ENCODE results near the gene CCL13.

The CCL13 gene

GRCh38 chr17:34341916-34342315, 14.4 kb upstream of the CCL13 start:
- ChIA-PET POLR2A (no interaction called here), CTCF (no interaction called here)
- no peak for DNase-seq (ENCODE audit: extremely low spot score)
- TF ChIP-seq ARNT (IDR thresholded peaks at IDR 0.05) (no peak), SUZ12 (IDR thresholded peaks at IDR 0.05) (no peak), FOXA1 (IDR thresholded peaks at IDR 0.05) (no peak), FOXM1 (IDR thresholded peaks at IDR 0.05; ENCODE audit: borderline replicate concordance) (no peak), L3MBTL2 (conservative IDR thresholded peaks at IDR 0.05) (no peak), LEF1 (IDR thresholded peaks at IDR 0.05; ENCODE audit: borderline replicate concordance) (no peak), SP1 (IDR thresholded peaks at IDR 0.05) (no peak), PKNOX1 (IDR thresholded peaks at IDR 0.05) (no peak), ZNF384 (IDR thresholded peaks at IDR 0.05) (no peak), ELF4 (IDR thresholded peaks at IDR 0.05) (no peak), NFRKB (IDR thresholded peaks at IDR 0.05) (no peak), TARDBP (IDR thresholded peaks at IDR 0.05) (no peak), HDGF (IDR thresholded peaks at IDR 0.05; ENCODE audit: borderline replicate concordance) (no peak), FOXK2 (IDR thresholded peaks at IDR 0.05) (no peak), CTBP1 (IDR thresholded peaks at IDR 0.05; ENCODE audit: borderline replicate concordance) (no peak)

GRCh38 chr17:34347063-34347462, 9.2 kb upstream of the CCL13 start:
- no peak for DNase-seq (ENCODE audit: extremely low spot score)
- TF ChIP-seq SUZ12 (IDR thresholded peaks at IDR 0.05) (no peak), ELF4 (IDR thresholded peaks at IDR 0.05) (no peak), CTBP1 (IDR thresholded peaks at IDR 0.05; ENCODE audit: borderline replicate concordance) (no peak), SP1 (IDR thresholded peaks at IDR 0.05) (no peak), TARDBP (IDR thresholded peaks at IDR 0.05) (no peak), ZNF384 (IDR thresholded peaks at IDR 0.05) (no peak), HDGF (IDR thresholded peaks at IDR 0.05; ENCODE audit: borderline replicate concordance) (no peak)
- CTCF ChIA-PET, result no interaction called here
- POLR2A ChIA-PET, result no interaction called here

GRCh38 chr17:34349751-34350150, 6.5 kb upstream of the CCL13 start:
- ChIA-PET CTCF (interaction anchor here (1.8 kb wide), 1 partner anchor 12 kb away, joined by 4 read pairs; no protein-coding TSS in a partner anchor), POLR2A (no interaction called here)
- no peak for DNase-seq (ENCODE audit: extremely low spot score)
- no peak for TF ChIP-seq PKNOX1 (IDR thresholded peaks at IDR 0.05)
- no peak for TF ChIP-seq CTBP1 (IDR thresholded peaks at IDR 0.05; ENCODE audit: borderline replicate concordance)
- no peak for TF ChIP-seq SP1 (IDR thresholded peaks at IDR 0.05)
- TF ChIP-seq TARDBP (IDR thresholded peaks at IDR 0.05), result no peak
- no peak for TF ChIP-seq ELF4 (IDR thresholded peaks at IDR 0.05)
- TF ChIP-seq ARNT (IDR thresholded peaks at IDR 0.05), result no peak
- TF ChIP-seq L3MBTL2 (conservative IDR thresholded peaks at IDR 0.05), result no peak
- TF ChIP-seq HDGF (IDR thresholded peaks at IDR 0.05; ENCODE audit: borderline replicate concordance), result no peak
- no peak for TF ChIP-seq FOXK2 (IDR thresholded peaks at IDR 0.05)
- TF ChIP-seq NFRKB (IDR thresholded peaks at IDR 0.05), result no peak
- no peak for TF ChIP-seq LEF1 (IDR thresholded peaks at IDR 0.05; ENCODE audit: borderline replicate concordance)
- TF ChIP-seq FOXM1 (IDR thresholded peaks at IDR 0.05; ENCODE audit: borderline replicate concordance), result no peak
- TF ChIP-seq BHLHE40 (IDR thresholded peaks at IDR 0.05; ENCODE audit: borderline replicate concordance), result no peak
- TF ChIP-seq SUZ12 (IDR thresholded peaks at IDR 0.05), result no peak
- no peak for TF ChIP-seq FOXA1 (IDR thresholded peaks at IDR 0.05)
- no peak for TF ChIP-seq ZNF384 (IDR thresholded peaks at IDR 0.05)

GRCh38 chr17:34351096-34351495, 5.2 kb upstream of the CCL13 start:
- no peak for TF ChIP-seq TARDBP (IDR thresholded peaks at IDR 0.05)
- POLR2A ChIA-PET, result no interaction called here
- CTCF ChIA-PET, result interaction anchor here (1.8 kb wide), 1 partner anchor 10 kb away, joined by 4 read pairs; no protein-coding TSS in a partner anchor

GRCh38 chr17:34352191-34352590, 4.1 kb upstream of the CCL13 start:
- ChIA-PET CTCF (no interaction called here), POLR2A (no interaction called here)
- DNase-seq (ENCODE audit: extremely low spot score), result no peak
- TF ChIP-seq TARDBP (IDR thresholded peaks at IDR 0.05) (no peak), ZNF384 (IDR thresholded peaks at IDR 0.05) (no peak), NFRKB (IDR thresholded peaks at IDR 0.05) (no peak), ARNT (IDR thresholded peaks at IDR 0.05) (no peak), FOXM1 (IDR thresholded peaks at IDR 0.05; ENCODE audit: borderline replicate concordance) (no peak), CTBP1 (IDR thresholded peaks at IDR 0.05; ENCODE audit: borderline replicate concordance) (no peak)

More at GRCh38 chr17:34351096-34351495, 5.2 kb upstream of the CCL13 start:
- no peak for DNase-seq (ENCODE audit: extremely low spot score)

GRCh38 chr17:34354637-34355036, 1.6 kb upstream of the CCL13 start:
- POLR2A ChIA-PET, result no interaction called here
- no peak for DNase-seq (ENCODE audit: extremely low spot score)
- no peak for TF ChIP-seq PKNOX1 (IDR thresholded peaks at IDR 0.05)
- no peak for TF ChIP-seq ELF4 (IDR thresholded peaks at IDR 0.05)
- no peak for TF ChIP-seq ARNT (IDR thresholded peaks at IDR 0.05)
- TF ChIP-seq TARDBP (IDR thresholded peaks at IDR 0.05), result no peak
- TF ChIP-seq SUZ12 (IDR thresholded peaks at IDR 0.05), result no peak
- TF ChIP-seq LEF1 (IDR thresholded peaks at IDR 0.05; ENCODE audit: borderline replicate concordance), result no peak
- CTCF ChIA-PET, result interaction anchor here (0.6 kb wide), 1 partner anchor 573 kb away, joined by 7 read pairs; no protein-coding TSS in a partner anchor

GRCh38 chr17:34357398-34357797, 1.1 kb downstream of the CCL13 start:
- CTCF ChIA-PET, result interaction anchor here (1.3 kb wide), 1 partner anchor 157 kb away, joined by 4 read pairs; no protein-coding TSS in a partner anchor
- POLR2A ChIA-PET, result no interaction called here
- no peak for DNase-seq (ENCODE audit: extremely low spot score)
- TF ChIP-seq CTBP1 (IDR thresholded peaks at IDR 0.05; ENCODE audit: borderline replicate concordance) (no peak), PKNOX1 (IDR thresholded peaks at IDR 0.05) (no peak), HDGF (IDR thresholded peaks at IDR 0.05; ENCODE audit: borderline replicate concordance) (no peak), FOXM1 (IDR thresholded peaks at IDR 0.05; ENCODE audit: borderline replicate concordance) (no peak), FOXA1 (IDR thresholded peaks at IDR 0.05) (no peak), L3MBTL2 (conservative IDR thresholded peaks at IDR 0.05) (no peak), ZNF384 (IDR thresholded peaks at IDR 0.05) (no peak)

Data from HEK293T (cell line).